ENCODE measurements around the gene LEP. TPM values are rescaled to one million over a fixed set of nuclear protein-coding genes. Genes with fewer than 3 reads are reported as not detected.

LEP gene
- total and polyA plus RNA-seq, 4 donors, result 0.05 to 0.97 (median 0.45) TPM; not detected in 1

GRCh38 chr7:128307061-128307460, 66.0 kb downstream of the LEP start:
- ATAC-seq (ENCODE audit: low FRiP score) (no peak), DNase-seq (no peak)
- H3K4me1 ChIP-seq (ENCODE audit: control insufficient read depth in 1 of 2, insufficient read depth in 2 of 2, low read length in 2 of 2), result no peaks in the 10 kb centered on the region
- peaks cover 12 to 23% of the 10 kb centered on the region in 2 donors for H3K36me3 ChIP-seq (ENCODE audit: control insufficient read depth in 1 of 2, insufficient read depth in 2 of 2, low read length in 1 of 2)
- no peaks in the 10 kb centered on the region for H3K27me3 ChIP-seq (ENCODE audit: control insufficient read depth in 1 of 2, insufficient read depth in 2 of 2, low read length in 1 of 2)
- intact Hi-C loops (cut with DNase I), result no loop called here
- no peak overlapping the region for H3K27ac ChIP-seq (ENCODE audit: low read depth in 1 of 2, low read length in 2 of 2)
- 89 to 93% methylated on average over 2 of the region's 2 CpGs for WGBS, 2 donors
- H3K4me3 ChIP-seq (ENCODE audit: low read length in 2 of 2), result no peak overlapping the region
- no peaks in the 10 kb centered on the region for H3K9me3 ChIP-seq (ENCODE audit: control insufficient read depth, low read length)

Small RNA genes lying within 50 kb of the gene (microRNA-seq; reads per million reads assigned to microRNA genes)
- 0.60 to 2.0 reads per million in 2 donors for gene MIR129-1

Other genes starting within 250 kb of the LEP start
- gene LRRC4, start 209.8 kb upstream of the LEP start, total RNA-seq, result 10 to 100 TPM in 1 of 2 donors, 1 to 10 TPM in 1; 5.1 to 11.2 TPM
- under 1 TPM; 0.13 TPM for gene LRRC4, start 209.8 kb upstream of the LEP start, polyA plus RNA-seq
- gene RBM28, start 102.6 kb downstream of the LEP start, total RNA-seq, result 10 to 100 TPM; 38.4 to 41.5 TPM
- 10 to 100 TPM in 1 of 2 donors, 1 to 10 TPM in 1; 5.0 to 26.3 TPM for gene RBM28, start 102.6 kb downstream of the LEP start, polyA plus RNA-seq
- gene PRRT4, start 120.4 kb downstream of the LEP start, total RNA-seq, result 1 to 10 TPM in 1 of 2 donors, under 1 TPM in 1; 0.23 to 5.8 TPM
- under 1 TPM in 1 of 2 donors, not detected in 1; 0.28 TPM for gene PRRT4, start 120.4 kb downstream of the LEP start, polyA plus RNA-seq
- 10 to 100 TPM; 41.5 to 60.1 TPM for gene IMPDH1, start 168.7 kb downstream of the LEP start, total RNA-seq
- 10 to 100 TPM; 21.0 to 40.0 TPM for gene IMPDH1, start 168.7 kb downstream of the LEP start, polyA plus RNA-seq
- gene HILPDA, start 214.6 kb downstream of the LEP start, total RNA-seq, result 10 to 100 TPM in 1 of 2 donors, 1 to 10 TPM in 1; 9.1 to 36.8 TPM
- 10 to 100 TPM in 1 of 2 donors, 1 to 10 TPM in 1; 4.1 to 11.7 TPM for gene HILPDA, start 214.6 kb downstream of the LEP start, polyA plus RNA-seq
- 10 to 100 TPM; 22.7 to 23.8 TPM for gene METTL2B, start 235.5 kb downstream of the LEP start, total RNA-seq
- 1 to 10 TPM; 7.0 to 9.4 TPM for gene METTL2B, start 235.5 kb downstream of the LEP start, polyA plus RNA-seq

Data from aorta (tissue), 5 donors.